ENCODE measurements around the gene HMGN4. TPM values are rescaled to one million over a fixed set of nuclear protein-coding genes. Genes with fewer than 3 reads are reported as not detected.

HMGN4 gene
- total RNA-seq, 1 donor from 2014 or later = 49.4 TPM

DNA sequence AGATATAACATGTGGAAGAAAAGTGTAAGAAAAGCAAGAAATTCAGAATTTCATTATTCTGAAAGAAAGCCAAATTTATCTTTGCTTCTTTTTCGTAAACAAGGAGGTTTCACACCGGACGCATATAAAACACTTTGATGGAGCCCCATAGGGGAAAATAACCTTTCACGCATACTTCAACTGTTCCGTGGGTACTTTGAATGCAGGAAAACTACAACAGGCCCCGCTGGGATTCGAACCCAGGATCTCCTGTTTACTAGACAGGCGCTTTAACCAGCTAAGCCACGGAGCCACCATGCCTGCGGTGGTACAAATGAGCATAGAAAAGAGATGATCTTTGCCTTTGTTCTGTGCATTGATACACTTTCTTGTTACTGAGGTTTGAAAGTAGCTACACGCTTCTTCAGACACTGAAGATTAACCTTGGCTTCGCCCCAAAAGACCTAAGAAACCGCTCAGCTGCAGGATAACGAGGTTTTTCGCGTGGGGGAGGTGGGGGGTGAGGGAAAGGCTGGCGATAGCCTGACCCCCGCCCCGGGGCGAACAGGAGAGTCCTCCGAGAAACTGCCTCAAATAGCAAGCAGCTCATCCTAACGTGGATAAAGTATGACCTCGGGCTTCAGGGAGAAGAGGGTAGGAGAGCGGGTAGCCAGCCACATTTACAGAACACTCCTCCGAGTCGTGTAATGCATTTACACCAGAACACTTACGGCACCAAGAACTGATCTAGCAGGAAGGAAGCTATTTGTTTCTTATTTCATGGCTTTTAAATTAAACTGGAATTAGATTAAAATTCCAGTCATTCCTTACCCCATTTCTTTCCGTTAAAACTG is 5.3 kb upstream of the HMGN4 start:
- no peaks in the 10 kb centered on the region for H3K36me3 ChIP-seq (ENCODE audit: insufficient read depth, low read length)
- peak overlapping the region; percentile 72 for H3K4me3 ChIP-seq (ENCODE audit: insufficient read depth, low read depth, low read length)
- H3K27me3 ChIP-seq (ENCODE audit: insufficient read depth, low read length) = no peaks in the 10 kb centered on the region
- H4K20me1 ChIP-seq (ENCODE audit: insufficient read depth, low read length) = no peaks in the 10 kb centered on the region
- H3K9me3 ChIP-seq (ENCODE audit: insufficient read depth, low read depth, low read length) = no peaks in the 10 kb centered on the region
- H3K79me2 ChIP-seq (ENCODE audit: insufficient read depth, low read length) = no peaks in the 10 kb centered on the region
- peaks cover 12% of the 10 kb centered on the region for H3K4me1 ChIP-seq (ENCODE audit: insufficient read depth, low read length)
- H3K4me2 ChIP-seq (ENCODE audit: low read length) = peak overlapping the region; percentile 83
- peak overlapping the region; percentile 83 for H3K9ac ChIP-seq (ENCODE audit: low read length)
- H3K27ac ChIP-seq (ENCODE audit: low read depth, low read length) = peak overlapping the region; percentile 35
- no peaks in the 10 kb centered on the region for H3K9me3 Mint-ChIP-seq (ENCODE audit: unreplicated experiment)
- TF ChIP-seq, protein P1, sequence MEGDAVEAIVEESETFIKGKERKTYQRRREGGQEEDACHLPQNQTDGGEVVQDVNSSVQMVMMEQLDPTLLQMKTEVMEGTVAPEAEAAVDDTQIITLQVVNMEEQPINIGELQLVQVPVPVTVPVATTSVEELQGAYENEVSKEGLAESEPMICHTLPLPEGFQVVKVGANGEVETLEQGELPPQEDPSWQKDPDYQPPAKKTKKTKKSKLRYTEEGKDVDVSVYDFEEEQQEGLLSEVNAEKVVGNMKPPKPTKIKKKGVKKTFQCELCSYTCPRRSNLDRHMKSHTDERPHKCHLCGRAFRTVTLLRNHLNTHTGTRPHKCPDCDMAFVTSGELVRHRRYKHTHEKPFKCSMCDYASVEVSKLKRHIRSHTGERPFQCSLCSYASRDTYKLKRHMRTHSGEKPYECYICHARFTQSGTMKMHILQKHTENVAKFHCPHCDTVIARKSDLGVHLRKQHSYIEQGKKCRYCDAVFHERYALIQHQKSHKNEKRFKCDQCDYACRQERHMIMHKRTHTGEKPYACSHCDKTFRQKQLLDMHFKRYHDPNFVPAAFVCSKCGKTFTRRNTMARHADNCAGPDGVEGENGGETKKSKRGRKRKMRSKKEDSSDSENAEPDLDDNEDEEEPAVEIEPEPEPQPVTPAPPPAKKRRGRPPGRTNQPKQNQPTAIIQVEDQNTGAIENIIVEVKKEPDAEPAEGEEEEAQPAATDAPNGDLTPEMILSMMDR (IDR thresholded peaks at IDR 0.05; ENCODE audit: insufficient read depth, low read depth, low read length) = no peak
- TF ChIP-seq EZH2 (IDR thresholded peaks at IDR 0.05; ENCODE audit: insufficient read depth, low read length) = no peak
- no peaks in the 10 kb centered on the region for H3K27me3 Mint-ChIP-seq (ENCODE audit: low read depth, unreplicated experiment)
- H3K27ac Mint-ChIP-seq (ENCODE audit: unreplicated experiment) = peak overlapping the region; percentile 93
- H2AFZ ChIP-seq (ENCODE audit: low read depth, low read length) = peak overlapping the region; percentile 82
- H3K4me3 Mint-ChIP-seq (ENCODE audit: unreplicated experiment) = peak overlapping the region; percentile 95
- no peak for FAIRE-seq
- DNase-seq (ENCODE audit: low read depth) = peak; percentile 73
- peaks cover 2% of the 10 kb centered on the region for H3K4me1 Mint-ChIP-seq (ENCODE audit: low read depth, unreplicated experiment)
- H3K36me3 Mint-ChIP-seq (ENCODE audit: low read depth, unreplicated experiment) = peaks cover 2% of the 10 kb centered on the region

DNA sequence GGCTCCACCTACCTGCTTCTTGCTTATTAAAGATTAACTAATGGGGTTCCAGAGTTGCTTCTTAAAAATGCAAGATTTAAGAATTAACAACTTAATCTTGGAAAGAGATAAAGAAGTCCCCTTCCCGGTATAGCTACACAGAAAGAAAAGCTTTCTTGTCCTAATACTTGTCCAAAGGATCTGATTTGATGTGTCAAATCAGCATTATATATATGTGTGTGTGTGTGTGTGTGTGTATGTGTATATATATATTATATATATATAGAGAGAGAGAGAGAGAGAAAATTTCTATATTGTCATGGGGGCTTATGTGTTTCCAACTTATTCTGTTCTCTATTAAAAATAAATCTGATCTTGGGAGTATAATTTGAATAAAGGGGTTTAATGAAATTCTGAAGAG is 4.6 kb upstream of the HMGN4 start:
- no peak overlapping the region for H3K27ac ChIP-seq (ENCODE audit: low read depth, low read length)
- H3K9me3 ChIP-seq (ENCODE audit: insufficient read depth, low read depth, low read length) = no peaks in the 10 kb centered on the region
- H4K20me1 ChIP-seq (ENCODE audit: insufficient read depth, low read length) = no peaks in the 10 kb centered on the region
- no peaks in the 10 kb centered on the region for H3K27me3 ChIP-seq (ENCODE audit: insufficient read depth, low read length)
- peaks cover 12% of the 10 kb centered on the region for H3K4me1 ChIP-seq (ENCODE audit: insufficient read depth, low read length)
- no peak for FAIRE-seq
- peak overlapping the region; percentile 72 for H3K4me3 ChIP-seq (ENCODE audit: insufficient read depth, low read depth, low read length)
- no peaks in the 10 kb centered on the region for H3K36me3 ChIP-seq (ENCODE audit: insufficient read depth, low read length)
- peak overlapping the region; percentile 82 for H2AFZ ChIP-seq (ENCODE audit: low read depth, low read length)
- Mint-ChIP-seq H3K36me3 (ENCODE audit: low read depth, unreplicated experiment) (peaks cover 2% of the 10 kb centered on the region), H3K27ac (ENCODE audit: unreplicated experiment) (peak overlapping the region; percentile 93), H3K4me3 (ENCODE audit: unreplicated experiment) (peak overlapping the region; percentile 95), H3K27me3 (ENCODE audit: low read depth, unreplicated experiment) (no peaks in the 10 kb centered on the region), H3K4me1 (ENCODE audit: low read depth, unreplicated experiment) (peaks cover 2% of the 10 kb centered on the region), H3K9me3 (ENCODE audit: unreplicated experiment) (no peaks in the 10 kb centered on the region)
- TF ChIP-seq EZH2 (IDR thresholded peaks at IDR 0.05; ENCODE audit: insufficient read depth, low read length) = no peak
- TF ChIP-seq, protein P1 (IDR thresholded peaks at IDR 0.05; ENCODE audit: insufficient read depth, low read depth, low read length) = no peak
- peaks cover 2% of the 10 kb centered on the region for H3K79me2 ChIP-seq (ENCODE audit: insufficient read depth, low read length)
- peak overlapping the region; percentile 83 for H3K9ac ChIP-seq (ENCODE audit: low read length)
- peak overlapping the region; percentile 83 for H3K4me2 ChIP-seq (ENCODE audit: low read length)
- no peak for DNase-seq (ENCODE audit: low read depth)
